NOMO-1 treated with dmso at 0.1 percent for 144 hours (cell line): ENCODE measurements around the gene PANX1.

ENCODE experiments used
- DNase-seq: peaks from one replicate; lab custom pipeline; 2025; ENCODE audit not compliant: unreplicated experiment; lab: John Stamatoyannopoulos, UW

PANX1 gene

GRCh38 chr11:94129512-94130297 is 1.1 kb downstream of the PANX1 start:
- DNase-seq: no peak

- no peak for DNase-seq
These were observed 1.8 kb downstream of the PANX1 start for GRCh38 chr11:94130298-94131046.

DNA sequence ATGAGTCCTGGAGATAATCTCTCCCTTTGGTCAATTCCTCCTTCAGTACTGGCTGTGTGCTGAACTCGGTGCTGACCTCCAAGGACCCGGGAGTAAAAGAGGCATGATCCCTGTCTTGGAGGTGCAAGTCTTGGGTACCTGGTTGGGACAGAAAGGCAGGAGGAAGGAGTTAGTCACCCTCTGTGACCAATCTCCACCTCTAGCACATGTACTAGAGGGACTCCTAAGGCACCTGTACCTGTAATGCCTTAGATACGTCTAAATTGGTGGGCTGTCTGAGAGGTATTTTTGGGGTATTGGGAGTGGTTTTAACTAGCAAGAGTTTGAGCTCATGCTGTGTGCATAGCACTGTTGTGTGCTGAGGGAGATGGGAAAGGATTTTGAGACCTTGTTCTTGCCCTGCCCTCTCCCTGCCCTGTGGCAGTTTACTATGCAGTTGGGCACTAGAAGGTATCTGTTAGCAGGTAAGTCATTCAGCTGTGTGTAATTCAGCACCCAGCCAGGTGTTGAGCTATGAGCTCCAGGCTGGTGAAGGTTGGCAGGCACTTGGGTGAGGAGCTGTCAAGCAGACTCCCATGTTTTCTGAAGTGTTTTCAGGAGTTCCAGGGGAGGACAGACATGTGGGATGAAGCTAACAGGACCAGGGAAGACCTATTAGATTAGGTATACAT is 2.5 kb downstream of the PANX1 start:
- no peak for DNase-seq

- no peak for DNase-seq
These were observed 3.1 kb downstream of the PANX1 start for GRCh38 chr11:94131718-94132115.

DNA sequence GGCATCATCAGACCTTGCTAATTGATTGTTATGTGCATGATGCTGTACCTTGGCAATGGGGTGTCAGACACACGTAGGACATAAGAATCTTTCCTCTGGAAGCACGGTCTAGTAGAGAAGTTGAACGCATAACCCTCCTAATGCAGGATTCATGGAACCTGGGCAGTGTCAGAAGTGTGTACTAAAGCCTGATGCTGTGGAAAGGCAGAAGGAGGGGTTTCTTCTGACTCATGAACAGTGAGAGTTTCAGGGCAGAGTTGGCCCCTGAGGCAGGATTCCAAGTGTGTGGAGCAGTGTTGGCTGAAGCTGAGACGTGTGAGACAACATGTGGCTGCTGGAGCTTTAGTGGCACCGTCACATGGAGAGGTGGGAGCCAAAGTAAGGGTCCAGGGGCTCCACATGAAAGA is 3.5 kb downstream of the PANX1 start:
- no peak for DNase-seq

DNA sequence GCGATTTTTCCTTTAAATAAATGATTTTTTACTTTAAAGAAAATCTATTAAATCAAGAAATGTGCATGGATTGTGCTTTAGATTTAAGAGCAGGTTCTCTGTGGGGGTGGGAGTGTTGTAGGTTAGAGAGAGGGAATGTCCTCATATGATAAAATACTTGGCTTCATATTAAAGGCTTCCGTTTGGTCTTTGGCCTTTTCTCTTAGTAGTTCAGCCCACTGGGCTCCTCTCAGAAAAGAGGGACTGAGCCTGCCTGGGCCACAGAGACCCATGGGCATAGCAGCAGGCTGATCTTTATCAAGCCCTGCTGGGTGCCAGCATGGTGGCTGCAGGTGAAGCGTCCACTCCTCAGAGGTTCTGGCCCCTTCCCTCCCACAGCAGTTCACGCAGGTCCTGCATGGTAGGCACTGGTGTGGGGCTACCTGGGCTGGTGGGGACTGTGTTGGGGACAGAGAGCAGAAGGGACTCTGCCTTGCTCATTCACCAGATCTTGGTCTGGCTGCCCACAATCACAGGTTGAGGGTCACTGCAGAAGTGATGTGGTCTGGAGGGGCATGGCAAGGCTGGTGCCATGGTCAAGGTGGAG is 4.3 kb downstream of the PANX1 start:
- no peak for DNase-seq

- DNase-seq: no peak
These were observed 5.1 kb downstream of the PANX1 start for GRCh38 chr11:94133752-94134151.

GRCh38 chr11:94134651-94135512 is 6.2 kb downstream of the PANX1 start:
- peak; percentile 12 for DNase-seq

DNA sequence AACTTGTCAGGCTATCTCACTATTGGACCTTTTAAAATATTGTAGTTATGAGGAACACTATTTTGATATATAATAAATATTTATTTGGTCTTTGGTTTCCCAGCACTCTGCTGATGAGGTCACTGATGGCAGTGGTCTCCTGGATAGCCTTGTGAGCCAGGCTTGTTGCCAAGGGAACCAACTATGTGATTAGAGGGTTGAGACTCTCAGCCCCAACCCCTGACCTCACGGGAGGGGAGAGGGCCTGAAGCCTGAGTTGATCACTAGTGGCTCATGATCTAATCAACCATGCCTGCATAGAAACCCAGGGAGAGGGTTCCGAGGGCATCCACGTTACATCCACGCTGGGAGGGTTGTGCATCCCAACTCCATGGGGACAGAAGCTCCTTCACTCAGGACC is 10.8 kb downstream of the PANX1 start:
- DNase-seq: no peak

GRCh38 chr11:94140154-94140655 is 11.6 kb downstream of the PANX1 start:
- no peak for DNase-seq

DNA sequence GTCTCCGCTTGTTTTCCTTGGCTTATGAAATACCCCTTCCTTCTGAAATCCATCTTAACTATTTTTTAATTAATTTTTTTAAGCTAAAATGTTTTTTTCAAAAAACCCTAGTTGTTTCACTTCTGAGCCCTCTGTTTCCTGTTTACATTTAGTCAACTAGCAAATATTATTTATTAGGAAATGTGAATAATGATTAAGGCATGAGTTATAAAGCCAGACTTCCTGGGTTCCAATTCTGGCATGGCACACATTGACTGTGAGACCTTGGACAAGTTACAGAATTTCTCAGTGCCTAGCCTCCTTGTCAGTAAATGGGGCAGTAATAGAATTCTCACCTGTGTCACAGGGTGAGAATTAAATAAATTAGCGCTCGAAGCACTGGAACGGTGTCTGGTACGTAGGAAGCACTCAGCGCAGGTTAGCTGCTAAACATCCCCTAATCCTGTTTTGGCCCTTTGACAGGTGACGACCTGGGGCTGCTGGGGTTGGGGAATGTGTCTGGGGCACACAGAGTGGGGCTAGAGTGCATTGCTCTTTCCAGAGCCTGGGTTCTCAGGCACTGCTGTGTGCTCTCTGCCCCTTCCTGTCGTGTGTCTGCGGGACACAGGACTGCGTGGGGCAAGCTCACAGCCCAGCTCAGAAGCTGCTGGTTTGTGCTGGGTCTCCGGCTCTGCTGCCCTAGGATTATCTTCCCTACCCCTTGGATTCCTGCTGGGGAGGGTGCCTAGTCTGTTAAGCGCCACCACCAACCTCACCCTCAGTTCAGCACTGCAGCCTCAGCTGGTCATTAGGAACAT is 13.1 kb downstream of the PANX1 start:
- no peak for DNase-seq

- DNase-seq: no peak
These were observed 14.0 kb downstream of the PANX1 start for GRCh38 chr11:94142308-94143281.

DNA sequence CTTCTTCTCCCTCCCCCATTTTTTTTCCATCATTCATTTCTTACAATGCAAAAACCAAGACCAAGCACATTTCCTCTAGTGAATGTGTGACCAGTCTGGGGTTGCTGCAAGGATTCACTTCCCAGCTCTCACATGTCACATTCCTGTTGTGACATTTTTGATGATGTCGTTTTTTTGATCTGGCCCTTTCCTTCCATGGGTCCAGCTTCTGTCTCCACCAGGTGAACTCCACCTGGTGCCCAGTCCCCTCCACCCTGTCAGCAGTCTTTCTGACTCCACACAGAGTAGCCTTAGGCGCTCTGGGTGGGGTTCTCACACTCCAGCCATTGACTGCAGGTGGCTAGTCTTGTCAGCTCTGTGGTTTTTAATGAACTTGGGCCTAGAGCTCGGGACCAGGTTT is 15.6 kb downstream of the PANX1 start:
- DNase-seq: no peak

GRCh38 chr11:94144664-94145063 is 16.0 kb downstream of the PANX1 start:
- no peak for DNase-seq

DNA sequence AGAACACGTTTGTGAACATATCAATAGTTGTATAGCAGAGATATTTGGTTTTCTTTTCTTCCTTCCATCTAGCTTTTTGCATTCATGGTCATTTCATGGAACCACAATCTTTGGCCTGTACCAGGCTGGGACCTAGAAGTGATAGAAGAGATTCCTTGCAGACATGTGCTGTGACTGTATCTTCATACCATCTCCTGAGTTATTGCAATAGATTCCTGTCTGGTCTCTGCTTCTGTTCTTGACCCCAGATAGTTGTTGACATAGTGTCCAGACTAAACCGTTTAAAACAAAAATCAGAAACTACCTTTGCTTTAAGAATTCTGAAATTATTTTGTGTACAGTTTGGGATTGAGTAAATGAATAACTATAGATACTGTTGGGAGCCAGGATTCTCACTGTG is 16.8 kb downstream of the PANX1 start:
- DNase-seq: no peak

DNA sequence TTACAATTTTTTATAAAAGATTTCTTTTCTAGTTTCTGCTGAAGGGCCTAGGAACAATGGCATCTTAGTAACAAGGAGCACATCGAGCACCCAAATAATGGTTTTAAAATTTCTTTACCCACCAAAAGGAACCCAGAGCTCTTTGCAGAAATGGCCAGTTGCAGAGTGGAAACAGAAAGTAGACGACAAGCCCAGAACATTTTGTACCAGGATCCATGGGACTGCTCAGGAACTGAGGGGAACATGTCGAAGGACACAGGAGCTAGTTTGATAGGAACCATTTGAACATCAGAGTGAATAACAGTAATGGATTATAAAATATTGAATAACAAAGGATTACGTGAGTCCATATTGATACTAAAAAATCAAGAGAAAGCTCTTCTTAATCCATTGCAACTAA is 17.3 kb downstream of the PANX1 start:
- no peak for DNase-seq

DNA sequence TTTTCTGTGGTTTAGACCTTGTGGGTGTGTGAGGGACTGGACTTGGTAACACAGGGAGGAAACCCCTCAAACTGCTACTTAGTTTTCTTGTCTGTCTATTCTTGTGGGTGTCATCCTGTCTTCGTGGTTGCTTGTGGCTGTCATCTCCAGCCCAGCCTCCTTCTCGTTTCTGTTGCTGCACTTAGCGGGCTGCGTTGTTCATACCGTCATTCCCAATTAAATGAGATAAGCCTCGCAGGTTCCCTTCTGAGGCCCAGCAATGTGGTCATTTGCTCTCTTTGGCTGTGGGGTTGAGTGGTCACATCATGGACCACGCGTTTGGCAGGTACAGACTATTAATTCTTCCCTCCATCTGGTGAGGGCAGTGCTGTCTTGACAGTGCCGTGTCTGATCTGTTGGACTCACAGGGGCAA is 18.8 kb downstream of the PANX1 start:
- DNase-seq: no peak

- DNase-seq: no peak
These were observed 19.5 kb downstream of the PANX1 start for GRCh38 chr11:94148189-94148588.
